Activated T-cell treated with anti-CD3 and anti-CD28 coated beads for 4 hours (primary cell): ENCODE data around the gene RBBP8.
"Not testable (repeated sequence)": the region's sequence is repeated elsewhere in the genome, so short reads cannot be mapped to it uniquely, and the experiment has no call there.

Experiments used
- DNase-seq: peaks from one replicate; pipeline ENCODE4 v3.0.0-alpha.2; 2020

RBBP8 gene

GRCh38 chr18:22933206-22933965 lies at the start of gene RBBP8:
Gene RBBP8 (plus strand): TSS chr18:22933328. CDS start chr18:22936852, 3,524 bp downstream.
- DNase-seq: peak; percentile 71

DNA sequence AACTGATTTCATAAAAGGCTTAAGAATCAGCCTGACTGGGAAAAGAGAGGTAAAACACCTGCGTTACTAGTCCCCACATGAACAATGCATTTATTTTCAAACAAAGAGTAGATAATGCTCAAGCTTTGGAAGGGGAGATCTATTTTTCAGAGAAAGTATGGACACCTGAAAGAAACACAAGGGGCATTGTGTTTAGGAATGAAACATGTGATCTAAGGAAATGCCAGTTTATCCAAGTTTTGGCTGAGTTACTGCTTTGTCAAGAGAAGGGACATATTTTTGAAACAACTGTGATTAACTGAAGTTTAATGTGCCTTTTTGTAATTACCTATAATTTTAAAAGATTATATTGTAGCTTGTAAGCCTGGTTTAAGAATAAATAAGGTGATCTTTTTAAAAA lies 49.3 kb upstream of the RBBP8 start:
- DNase-seq: no peak

- not testable (repeated sequence) for DNase-seq
Observed at GRCh38 chr18:22885694-22886093, 47.4 kb upstream of the RBBP8 start.

DNA sequence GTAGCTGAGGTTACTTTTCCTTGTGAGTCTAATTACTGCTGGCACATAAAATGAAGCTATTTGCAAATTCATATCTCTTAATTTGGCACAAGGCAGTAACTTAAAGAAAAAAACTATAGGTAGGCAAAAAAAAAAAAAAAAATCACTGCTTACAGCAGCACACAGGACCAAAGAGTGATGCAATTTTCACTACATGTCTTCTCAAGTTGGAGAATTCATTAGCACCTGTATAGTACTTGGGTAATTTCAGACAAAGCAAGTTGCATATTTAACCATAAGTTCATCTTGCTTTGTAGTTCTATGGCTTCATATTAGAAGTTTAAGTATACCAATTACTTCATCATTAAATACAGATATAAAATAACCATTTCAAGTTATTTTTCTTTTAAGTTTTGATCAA lies 33.7 kb upstream of the RBBP8 start:
- DNase-seq: no peak

DNA sequence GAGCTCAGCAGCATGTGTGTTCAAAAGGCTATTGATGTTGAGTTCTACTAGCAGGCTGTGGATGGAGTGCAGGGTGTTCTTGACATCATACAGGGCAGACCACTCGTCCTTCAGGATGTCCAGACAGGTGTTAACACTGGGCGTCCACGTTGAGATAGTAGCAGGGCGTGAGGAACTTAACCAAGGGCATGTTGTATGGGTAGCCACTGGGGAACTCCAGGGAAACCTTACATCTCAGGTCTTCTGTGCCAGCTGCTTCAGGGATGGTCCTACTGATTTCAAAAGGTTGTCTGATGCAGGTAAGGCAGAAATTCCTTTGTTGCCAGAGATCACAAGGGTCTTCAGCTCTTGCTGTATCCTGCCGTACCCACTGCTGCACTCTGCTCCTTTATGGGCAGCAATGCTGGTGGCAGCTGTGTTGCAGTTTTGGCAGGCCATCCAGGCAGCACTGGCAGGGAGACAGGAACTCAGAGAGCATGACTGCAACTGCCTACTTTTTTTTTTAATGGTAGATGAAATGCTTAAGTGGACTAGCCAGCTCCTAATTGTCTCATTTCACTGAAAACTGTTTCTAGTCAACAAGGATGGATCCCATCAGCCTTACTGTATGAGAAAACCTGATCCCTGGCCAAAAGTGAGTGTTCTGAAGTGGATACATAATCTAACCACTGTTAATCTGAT lies 32.4 kb upstream of the RBBP8 start:
- DNase-seq: no peak

DNA sequence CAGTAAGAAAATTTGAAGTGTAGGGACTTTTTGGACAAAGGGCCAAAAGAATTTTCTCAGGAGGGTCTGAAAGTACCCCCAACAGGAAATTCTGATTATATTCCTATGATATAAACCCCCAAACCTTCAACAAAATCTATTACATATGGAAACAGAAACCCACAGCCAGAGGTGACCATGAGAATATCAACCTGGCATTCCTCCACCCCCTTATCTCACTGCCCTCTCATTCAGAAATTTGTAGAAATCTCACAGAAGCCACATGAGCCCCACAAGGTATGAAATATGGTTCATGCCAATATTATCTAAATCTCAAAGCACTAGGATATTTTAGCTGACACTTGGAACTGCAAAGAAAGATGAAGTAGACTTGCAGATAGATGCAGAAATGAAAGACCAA lies 31.0 kb upstream of the RBBP8 start:
- no peak for DNase-seq

- not testable (repeated sequence) for DNase-seq
Observed at GRCh38 chr18:22903248-22903647, 29.9 kb upstream of the RBBP8 start.

DNA sequence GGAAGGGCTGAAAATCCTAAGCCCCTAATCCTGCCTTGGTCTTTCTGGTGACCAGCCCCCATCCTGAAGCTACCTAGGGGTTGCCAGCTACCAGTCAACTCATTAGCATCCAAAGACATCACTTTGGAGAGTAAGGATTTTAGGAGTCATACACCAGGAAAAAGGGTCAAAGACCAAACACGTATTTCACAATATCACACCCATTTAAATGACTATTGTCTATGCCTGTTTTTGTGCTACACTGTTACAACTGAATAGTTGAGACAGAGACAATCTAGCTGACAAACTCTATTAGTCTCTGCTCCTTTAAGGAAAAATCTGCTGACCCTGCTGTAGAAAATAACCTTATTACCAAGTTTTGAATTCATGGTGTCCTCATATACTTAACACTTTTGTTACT lies 21.0 kb upstream of the RBBP8 start:
- no peak for DNase-seq

DNA sequence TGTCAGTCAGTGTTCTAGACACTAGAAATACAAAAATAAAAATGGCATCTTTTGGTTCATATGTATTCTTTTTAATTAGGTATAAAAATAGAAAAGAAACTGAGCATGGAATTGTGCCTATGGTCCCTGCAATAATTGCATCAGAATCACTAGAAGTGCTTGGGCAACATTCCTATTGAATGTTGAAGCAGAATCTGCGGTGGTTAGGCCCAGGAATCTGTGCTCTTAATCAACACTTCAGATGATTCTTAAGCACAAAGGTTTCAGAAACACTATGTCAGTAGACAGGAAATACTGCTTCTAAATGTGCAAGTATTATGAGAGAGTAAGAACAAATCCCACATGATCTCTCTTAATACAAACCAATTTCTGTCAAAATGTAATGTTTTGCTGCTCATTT lies 20.3 kb upstream of the RBBP8 start:
- DNase-seq: no peak

DNA sequence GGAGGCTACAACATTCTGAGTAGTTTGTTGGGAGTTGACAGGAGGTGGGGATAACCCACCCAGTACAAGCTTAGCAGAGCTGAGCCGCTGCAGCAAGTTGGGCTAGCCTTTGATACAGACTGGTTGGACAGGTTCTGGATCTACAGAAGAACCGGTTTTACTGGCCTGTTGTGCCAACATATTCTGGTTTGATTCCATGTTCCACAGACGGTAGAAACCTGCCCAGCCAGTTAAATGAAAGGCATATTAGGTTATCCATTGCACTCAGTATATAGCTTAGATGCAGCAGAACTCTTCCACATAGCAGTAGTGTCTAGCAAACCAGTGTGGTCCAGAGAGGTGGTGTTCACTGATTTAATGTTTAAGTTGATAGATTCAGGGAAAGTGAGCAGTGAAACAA lies 19.3 kb upstream of the RBBP8 start:
- no peak for DNase-seq

DNA sequence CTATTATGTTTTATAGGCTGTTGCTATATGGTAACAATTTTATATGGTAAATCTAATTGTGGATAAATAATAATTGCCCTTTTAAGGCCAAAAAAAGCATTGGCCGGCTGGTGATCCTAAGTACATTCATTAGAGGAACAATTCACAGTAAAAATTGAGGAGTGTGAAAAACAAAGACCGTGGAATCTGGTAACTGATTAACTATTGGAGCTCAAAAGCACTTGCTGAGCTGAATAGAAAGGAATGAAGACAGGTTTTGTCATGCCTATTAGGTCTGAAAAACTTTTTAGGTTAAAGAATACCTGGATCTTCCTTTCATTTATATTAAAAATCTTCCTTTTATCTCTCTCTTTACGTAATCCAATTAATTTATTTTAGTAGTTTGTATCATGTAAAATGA lies 18.5 kb upstream of the RBBP8 start:
- no peak for DNase-seq

DNA sequence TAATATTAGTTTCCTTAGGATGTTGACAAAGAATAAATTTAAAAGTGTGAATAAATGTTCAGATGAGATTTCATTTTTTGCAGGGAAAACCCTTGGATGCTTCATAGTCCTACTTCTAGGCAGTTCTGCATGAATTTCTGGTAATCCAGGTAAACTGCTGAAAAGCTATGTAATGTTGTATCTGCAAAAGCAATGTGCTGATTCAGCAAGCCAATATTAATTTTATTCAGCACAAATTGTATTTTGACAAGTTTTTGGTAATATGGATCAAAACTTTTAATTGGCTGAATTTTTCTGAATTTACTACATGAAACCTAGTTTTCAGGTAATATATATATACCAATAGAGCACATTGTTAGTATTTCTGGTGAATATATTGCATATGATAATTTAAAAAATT lies 17.8 kb upstream of the RBBP8 start:
- DNase-seq: no peak

GRCh38 chr18:22921772-22922171 lies 11.4 kb upstream of the RBBP8 start:
- no peak for DNase-seq

GRCh38 chr18:22924589-22924988 lies 8.5 kb upstream of the RBBP8 start:
- DNase-seq: no peak

DNA sequence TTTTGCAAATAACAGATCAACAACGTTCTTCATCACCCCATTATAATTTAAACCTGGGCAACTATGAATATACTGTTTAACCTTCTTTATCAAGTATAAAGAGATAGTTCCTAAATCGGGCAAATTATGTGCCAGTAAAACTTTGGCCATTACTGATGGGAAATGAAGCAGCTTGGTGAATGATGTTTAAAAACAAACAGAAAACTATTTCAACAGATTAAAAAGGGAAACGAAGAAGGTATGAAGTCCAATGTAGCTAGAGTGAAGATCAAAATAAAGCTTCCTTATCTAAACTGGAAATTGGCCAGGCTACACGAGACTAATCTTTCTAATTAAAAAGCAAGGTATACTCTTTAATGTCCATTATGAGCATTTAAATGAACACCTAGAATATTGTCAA lies 6.7 kb upstream of the RBBP8 start:
- no peak for DNase-seq

GRCh38 chr18:22928339-22928738 lies 4.8 kb upstream of the RBBP8 start:
- DNase-seq: no peak

- DNase-seq: peak; percentile 78
Observed at GRCh38 chr18:22930089-22930713, 2.9 kb upstream of the RBBP8 start.

GRCh38 chr18:22932885-22933205 lies 283 bp upstream of the RBBP8 start:
- no peak for DNase-seq

DNA sequence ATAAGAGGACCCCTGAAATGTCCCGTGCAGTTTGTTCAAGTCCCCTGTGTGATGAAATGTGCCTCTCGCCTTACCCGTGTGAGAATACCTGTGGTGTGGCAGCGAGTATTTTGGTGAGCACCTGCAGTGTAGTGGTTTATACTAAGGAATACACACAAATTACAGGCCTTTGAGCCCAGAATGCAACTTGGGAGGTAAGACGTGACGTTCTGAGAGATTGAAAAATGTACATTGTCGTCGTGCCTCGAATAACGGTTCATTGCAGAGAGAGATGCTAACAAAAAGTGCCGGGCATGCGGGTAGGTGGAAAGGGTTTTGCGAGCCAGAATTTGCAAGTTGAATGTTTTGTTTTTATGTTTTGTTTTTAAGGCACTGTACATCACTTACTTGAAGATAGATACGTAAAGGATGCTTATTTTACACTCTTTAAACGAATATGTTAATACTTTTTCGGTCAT lies 867 bp downstream of the RBBP8 start:
- no peak for DNase-seq

- no peak for DNase-seq
Observed at GRCh38 chr18:22934789-22935188, 1.7 kb downstream of the RBBP8 start.

DNA sequence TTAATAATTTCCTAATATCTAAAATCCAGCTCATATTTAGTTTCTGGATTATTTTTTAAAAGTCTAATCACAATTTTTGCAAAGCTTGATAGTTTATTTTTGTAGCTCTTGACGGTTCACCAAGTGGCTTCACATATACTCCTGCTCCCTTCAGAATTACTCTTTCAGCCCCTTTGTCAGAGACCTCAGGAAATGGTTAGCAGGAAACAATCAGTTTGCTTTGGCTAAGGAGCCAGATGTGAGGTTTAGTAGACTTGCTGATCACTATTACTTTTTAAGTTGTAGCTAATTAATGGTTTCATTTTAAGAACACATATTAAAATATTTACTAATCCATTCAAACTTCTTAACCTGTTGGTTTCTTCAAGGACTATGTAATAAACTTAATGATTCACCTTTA lies 2.3 kb downstream of the RBBP8 start:
- no peak for DNase-seq

- DNase-seq: no peak
Observed at GRCh38 chr18:22936515-22936914, 3.4 kb downstream of the RBBP8 start.

DNA sequence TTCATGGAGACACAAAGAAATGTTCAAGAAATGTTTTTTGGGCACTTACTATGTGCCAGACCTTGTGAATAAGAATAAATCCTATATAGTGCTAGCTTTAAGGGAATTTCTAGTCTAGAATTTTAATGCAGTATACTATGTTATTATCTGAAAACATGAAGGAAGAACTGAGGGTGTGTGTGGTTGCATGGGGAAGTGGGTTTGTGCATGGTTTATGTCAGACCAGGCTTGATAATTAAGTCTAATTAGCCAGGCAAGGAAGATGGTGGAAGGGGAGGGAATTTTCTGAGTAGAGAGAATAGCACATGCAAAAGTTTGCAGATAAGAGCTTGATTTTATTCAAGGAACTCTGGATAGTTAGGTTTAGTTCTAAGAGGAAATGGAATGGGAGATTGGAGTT lies 6.5 kb downstream of the RBBP8 start:
- DNase-seq: no peak

DNA sequence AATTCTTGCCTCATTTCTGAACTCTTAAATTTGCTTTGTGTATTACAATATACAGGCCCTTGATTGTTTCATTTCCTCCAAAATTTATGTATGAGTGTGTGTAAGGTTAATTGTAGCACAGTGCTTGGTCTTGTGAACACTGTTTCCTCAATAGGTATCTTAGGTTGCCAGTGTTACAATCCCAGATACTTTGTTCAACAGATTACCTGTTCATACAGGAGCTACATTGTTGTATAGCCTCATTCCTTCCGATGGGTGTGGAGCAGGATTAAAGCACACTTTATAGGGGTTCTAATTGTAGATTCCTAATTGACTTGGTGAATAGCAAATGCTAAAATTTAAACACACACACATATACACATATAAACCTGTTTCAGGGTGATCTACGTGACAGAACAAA lies 10.7 kb downstream of the RBBP8 start:
- no peak for DNase-seq
